ENCODE measurements around the gene SLC25A39. TPM values are rescaled to one million over a fixed set of nuclear protein-coding genes. Genes with fewer than 3 reads are reported as not detected.

Gene SLC25A39
- total RNA-seq, 2 experiments from 2014 or later, result 72.6 to 77.0 TPM

GRCh38 chr17:44314869-44315661 is 9.6 kb downstream of the SLC25A39 start:
- H3K27ac Mint-ChIP-seq, result no peak overlapping the region
- POLR2A ChIA-PET, result interaction anchor here (0.9 to 3.1 kb wide), 5 partner anchors 16 to 105 kb away, joined by 3 to 16 read pairs (median 5); partner anchors contain the start of gene UBTF
- H3K4me3 Mint-ChIP-seq, result peak overlapping the region; percentile 61
- no peaks in the 10 kb centered on the region for H3K9me3 Mint-ChIP-seq
- CTCF ChIA-PET, result interaction anchor here (0.9 kb wide), 1 partner anchor 105 kb away, joined by 3 read pairs; no protein-coding TSS in a partner anchor
- H3K4me1 Mint-ChIP-seq, result peaks cover 13% of the 10 kb centered on the region
- H3K36me3 Mint-ChIP-seq (ENCODE audit: low read depth), result peaks cover 8% of the 10 kb centered on the region
- H3K27me3 Mint-ChIP-seq, result peaks cover 43% of the 10 kb centered on the region
- peak; percentile 47 for DNase-seq

- H3K4me3 Mint-ChIP-seq, result peak overlapping the region; percentile 50
Measured at GRCh38 chr17:44314524-44314868, 10.1 kb downstream of the SLC25A39 start.

GRCh38 chr17:44314031-44314430 is 10.6 kb downstream of the SLC25A39 start:
- no peak overlapping the region for H3K27ac Mint-ChIP-seq
- H3K27me3 Mint-ChIP-seq, result peaks cover 47% of the 10 kb centered on the region

More at GRCh38 chr17:44314524-44314868, 10.1 kb downstream of the SLC25A39 start:
- no peak for DNase-seq
- POLR2A ChIA-PET, result interaction anchor here (1.3 to 3.1 kb wide), 4 partner anchors 17 to 104 kb away, joined by 3 to 16 read pairs (median 6); no protein-coding TSS in a partner anchor
- Mint-ChIP-seq H3K4me1 (peaks cover 17% of the 10 kb centered on the region), H3K27ac (no peak overlapping the region), H3K36me3 (ENCODE audit: low read depth) (peaks cover 6% of the 10 kb centered on the region), H3K27me3 (peaks cover 47% of the 10 kb centered on the region), H3K9me3 (no peaks in the 10 kb centered on the region)
- CTCF ChIA-PET, result no interaction called here

GRCh38 chr17:44312396-44313104 is 12.1 kb downstream of the SLC25A39 start:
- CTCF ChIA-PET, result no interaction called here
- no peak overlapping the region for H3K27ac Mint-ChIP-seq
- POLR2A ChIA-PET, result no interaction called here
- DNase-seq, result no peak
- H3K4me3 Mint-ChIP-seq, result no peak overlapping the region
- H3K27me3 Mint-ChIP-seq, result peaks cover 49% of the 10 kb centered on the region
- H3K36me3 Mint-ChIP-seq (ENCODE audit: low read depth), result no peaks in the 10 kb centered on the region
- no peaks in the 10 kb centered on the region for H3K9me3 Mint-ChIP-seq
- H3K4me1 Mint-ChIP-seq, result peaks cover 26% of the 10 kb centered on the region

More at GRCh38 chr17:44314031-44314430, 10.6 kb downstream of the SLC25A39 start:
- ChIA-PET CTCF (interaction anchor here (0.7 kb wide), 1 partner anchor 1377 kb away, joined by 7 read pairs; no protein-coding TSS in a partner anchor), POLR2A (interaction anchor here (1.7 to 3.1 kb wide), 2 partner anchors 17 to 93 kb away, joined by 5 to 16 read pairs; no protein-coding TSS in a partner anchor)
- H3K4me1 Mint-ChIP-seq, result peaks cover 20% of the 10 kb centered on the region
- no peaks in the 10 kb centered on the region for H3K9me3 Mint-ChIP-seq
- no peak for DNase-seq
- peaks cover 3% of the 10 kb centered on the region for H3K36me3 Mint-ChIP-seq (ENCODE audit: low read depth)
- peak overlapping the region; percentile 50 for H3K4me3 Mint-ChIP-seq

GRCh38 chr17:44311562-44312181 is 13.0 kb downstream of the SLC25A39 start:
- no peak for DNase-seq
- ChIA-PET CTCF (no interaction called here), POLR2A (no interaction called here)
- no peak overlapping the region for H3K27ac Mint-ChIP-seq
- no peak overlapping the region for H3K4me3 Mint-ChIP-seq
- H3K9me3 Mint-ChIP-seq, result no peaks in the 10 kb centered on the region
- peaks cover 32% of the 10 kb centered on the region for H3K4me1 Mint-ChIP-seq
- H3K36me3 Mint-ChIP-seq (ENCODE audit: low read depth), result no peaks in the 10 kb centered on the region
- peaks cover 49% of the 10 kb centered on the region for H3K27me3 Mint-ChIP-seq

GRCh38 chr17:44310609-44311376 is 13.8 kb downstream of the SLC25A39 start:
- ChIA-PET POLR2A (interaction anchor here (1.0 kb wide), 1 partner anchor 89 kb away, joined by 3 read pairs; no protein-coding TSS in a partner anchor), CTCF (no interaction called here)
- H3K4me3 Mint-ChIP-seq, result no peak overlapping the region
- H3K4me1 Mint-ChIP-seq, result peaks cover 26% of the 10 kb centered on the region
- no peaks in the 10 kb centered on the region for H3K9me3 Mint-ChIP-seq
- DNase-seq, result no peak
- no peak overlapping the region for H3K27ac Mint-ChIP-seq
- no peaks in the 10 kb centered on the region for H3K36me3 Mint-ChIP-seq (ENCODE audit: low read depth)
- peaks cover 45% of the 10 kb centered on the region for H3K27me3 Mint-ChIP-seq

- H3K9me3 Mint-ChIP-seq, result no peaks in the 10 kb centered on the region
- no peak overlapping the region for H3K27ac Mint-ChIP-seq
- H3K4me1 Mint-ChIP-seq, result peaks cover 21% of the 10 kb centered on the region
- H3K4me3 Mint-ChIP-seq, result no peak overlapping the region
- CTCF ChIA-PET, result no interaction called here
- no peaks in the 10 kb centered on the region for H3K36me3 Mint-ChIP-seq (ENCODE audit: low read depth)
- POLR2A ChIA-PET, result interaction anchor here (1.0 kb wide), 1 partner anchor 88 kb away, joined by 3 read pairs; no protein-coding TSS in a partner anchor
- no peak for DNase-seq
- peaks cover 42% of the 10 kb centered on the region for H3K27me3 Mint-ChIP-seq
Measured at GRCh38 chr17:44310188-44310587, 14.4 kb downstream of the SLC25A39 start.

- Mint-ChIP-seq H3K27me3 (peaks cover 45% of the 10 kb centered on the region), H3K4me3 (no peak overlapping the region), H3K9me3 (no peaks in the 10 kb centered on the region), H3K36me3 (ENCODE audit: low read depth) (no peaks in the 10 kb centered on the region), H3K27ac (no peak overlapping the region), H3K4me1 (peaks cover 21% of the 10 kb centered on the region)
- POLR2A ChIA-PET, result no interaction called here
- CTCF ChIA-PET, result no interaction called here
- DNase-seq, result no peak
Measured at GRCh38 chr17:44309472-44309871, 15.2 kb downstream of the SLC25A39 start.

- H3K4me3 Mint-ChIP-seq, result no peak overlapping the region
- H3K9me3 Mint-ChIP-seq, result no peaks in the 10 kb centered on the region
- POLR2A ChIA-PET, result no interaction called here
Measured at GRCh38 chr17:44308865-44309264, 15.8 kb downstream of the SLC25A39 start.

GRCh38 chr17:44308320-44308818 is 16.3 kb downstream of the SLC25A39 start, which contains the start of gene RUNDC3A:
TSS of gene RUNDC3A (plus strand) at chr17:44308601. CDS start at chr17:44308833, 232 bp downstream.
- no peak within 1 kb of the TSS for H3K4me3 Mint-ChIP-seq
- no peaks in the 10 kb centered on the region for H3K9me3 Mint-ChIP-seq
- CTCF ChIA-PET, result no interaction called here
- no peak within 1 kb of the TSS for H3K27ac Mint-ChIP-seq
- POLR2A ChIA-PET, result no interaction called here
- H3K36me3 Mint-ChIP-seq (ENCODE audit: low read depth), result no peaks in the 10 kb centered on the region
- peaks cover 41% of the 10 kb centered on the region for H3K27me3 Mint-ChIP-seq
- DNase-seq, result peak; percentile 80
- H3K4me1 Mint-ChIP-seq, result peaks cover 22% of the 10 kb centered on the region

More at GRCh38 chr17:44308865-44309264, 15.8 kb downstream of the SLC25A39 start:
- DNase-seq, result no peak
- Mint-ChIP-seq H3K36me3 (ENCODE audit: low read depth) (no peaks in the 10 kb centered on the region), H3K27me3 (peaks cover 42% of the 10 kb centered on the region), H3K27ac (no peak overlapping the region), H3K4me1 (peaks cover 22% of the 10 kb centered on the region)
- CTCF ChIA-PET, result no interaction called here

- Mint-ChIP-seq H3K36me3 (ENCODE audit: low read depth) (no peaks in the 10 kb centered on the region), H3K27ac (no peak overlapping the region), H3K27me3 (peaks cover 37% of the 10 kb centered on the region), H3K4me3 (no peak overlapping the region), H3K4me1 (peaks cover 22% of the 10 kb centered on the region), H3K9me3 (no peaks in the 10 kb centered on the region)
- no peak for DNase-seq
- ChIA-PET CTCF (no interaction called here), POLR2A (no interaction called here)
Measured at GRCh38 chr17:44307387-44308186, 17.0 kb downstream of the SLC25A39 start.
